ENCODE data around the gene CDCA4.

DNA sequence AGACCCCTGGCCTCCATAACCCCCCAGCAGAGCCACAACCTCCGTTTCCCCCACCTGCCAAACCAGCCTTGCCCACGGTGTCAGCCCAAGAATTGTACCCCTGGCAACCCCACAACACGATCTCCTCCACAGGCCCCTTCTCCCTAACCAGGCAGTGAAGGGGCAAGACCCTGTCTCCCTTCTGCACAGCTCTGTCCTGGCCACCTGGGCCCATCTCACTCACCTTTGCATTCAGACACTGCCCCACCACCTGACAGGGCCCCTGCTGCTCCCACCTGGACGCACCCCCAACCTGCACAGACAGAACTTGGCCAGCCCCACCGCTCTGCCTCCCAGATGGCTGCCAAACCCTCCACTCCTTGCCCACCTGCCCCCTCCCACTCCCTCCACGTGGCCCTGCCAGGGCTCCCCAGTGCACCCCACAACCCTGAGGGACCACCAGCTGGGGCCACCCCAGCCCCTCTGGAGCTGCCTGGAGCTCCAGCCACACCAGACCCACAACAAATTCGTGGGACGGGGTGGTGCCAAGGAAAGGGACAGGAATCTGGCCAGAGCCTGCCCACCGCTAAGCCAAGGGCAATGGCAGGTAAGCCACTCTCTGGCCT, 54.5 kb downstream of the CDCA4 start:
- TF ChIP-seq NR3C1 (IDR thresholded peaks at IDR 0.05) (no peak), RNF2 (IDR thresholded peaks at IDR 0.05; ENCODE audit: borderline replicate concordance, low read depth) (no peak), CBX2 (IDR thresholded peaks at IDR 0.05; ENCODE audit: borderline replicate concordance, low read depth) (no peak), MYC (IDR thresholded peaks at IDR 0.05; ENCODE audit: borderline replicate concordance, low read length) (no peak)
- TF ChIP-seq, protein P1, sequence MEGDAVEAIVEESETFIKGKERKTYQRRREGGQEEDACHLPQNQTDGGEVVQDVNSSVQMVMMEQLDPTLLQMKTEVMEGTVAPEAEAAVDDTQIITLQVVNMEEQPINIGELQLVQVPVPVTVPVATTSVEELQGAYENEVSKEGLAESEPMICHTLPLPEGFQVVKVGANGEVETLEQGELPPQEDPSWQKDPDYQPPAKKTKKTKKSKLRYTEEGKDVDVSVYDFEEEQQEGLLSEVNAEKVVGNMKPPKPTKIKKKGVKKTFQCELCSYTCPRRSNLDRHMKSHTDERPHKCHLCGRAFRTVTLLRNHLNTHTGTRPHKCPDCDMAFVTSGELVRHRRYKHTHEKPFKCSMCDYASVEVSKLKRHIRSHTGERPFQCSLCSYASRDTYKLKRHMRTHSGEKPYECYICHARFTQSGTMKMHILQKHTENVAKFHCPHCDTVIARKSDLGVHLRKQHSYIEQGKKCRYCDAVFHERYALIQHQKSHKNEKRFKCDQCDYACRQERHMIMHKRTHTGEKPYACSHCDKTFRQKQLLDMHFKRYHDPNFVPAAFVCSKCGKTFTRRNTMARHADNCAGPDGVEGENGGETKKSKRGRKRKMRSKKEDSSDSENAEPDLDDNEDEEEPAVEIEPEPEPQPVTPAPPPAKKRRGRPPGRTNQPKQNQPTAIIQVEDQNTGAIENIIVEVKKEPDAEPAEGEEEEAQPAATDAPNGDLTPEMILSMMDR (IDR thresholded peaks at IDR 0.05) = no peak
- TF ChIP-seq, protein P2, sequence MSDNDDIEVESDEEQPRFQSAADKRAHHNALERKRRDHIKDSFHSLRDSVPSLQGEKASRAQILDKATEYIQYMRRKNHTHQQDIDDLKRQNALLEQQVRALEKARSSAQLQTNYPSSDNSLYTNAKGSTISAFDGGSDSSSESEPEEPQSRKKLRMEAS (IDR thresholded peaks at IDR 0.05) = no peak

Data from A549 (cell line).